GM19035 (cell line): ENCODE measurements around the gene NEO1.

Experiments used
- ATAC-seq: cut with Tn5 transposase; IDR thresholded peaks from one replicate; pipeline ENCODE4 v1.9.1; 2021; ENCODE audit not compliant: unreplicated experiment

NEO1 gene

DNA sequence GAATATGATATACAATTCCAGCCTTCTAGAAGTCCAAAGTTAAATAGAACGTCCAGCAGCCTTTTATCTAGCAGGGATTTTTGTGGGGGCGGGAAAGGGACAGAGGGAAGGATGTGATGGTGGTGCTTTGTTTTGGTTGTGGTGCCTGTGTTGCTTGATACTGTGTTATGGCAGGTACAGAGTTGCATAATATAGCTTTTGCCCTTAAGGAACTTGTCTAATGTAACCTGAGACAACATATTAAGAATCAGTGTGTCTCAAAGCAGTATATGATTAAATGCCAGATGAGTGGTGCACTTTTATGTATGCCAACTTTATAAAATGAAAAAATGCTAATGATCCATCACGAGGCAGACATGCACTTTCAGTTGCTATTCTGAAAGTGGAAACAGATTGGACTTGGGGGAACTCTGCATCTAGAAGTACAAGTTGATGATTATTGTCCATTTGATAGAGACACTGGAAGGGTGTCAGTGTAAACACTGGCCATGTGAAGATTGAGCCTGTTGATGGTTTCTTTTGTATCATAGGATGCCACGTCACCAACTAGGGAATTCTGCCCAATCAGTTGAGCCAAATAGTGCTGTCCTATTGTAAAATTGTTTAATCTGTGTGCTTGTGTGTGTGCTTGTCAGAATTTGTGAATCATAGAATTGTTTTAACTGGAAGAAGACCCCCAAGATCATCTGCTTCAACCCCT, 23.0 kb downstream of the NEO1 start:
- no peak for ATAC-seq

- ATAC-seq = no peak
These were observed 26.0 kb downstream of the NEO1 start for GRCh38 chr15:73078291-73078690.

DNA sequence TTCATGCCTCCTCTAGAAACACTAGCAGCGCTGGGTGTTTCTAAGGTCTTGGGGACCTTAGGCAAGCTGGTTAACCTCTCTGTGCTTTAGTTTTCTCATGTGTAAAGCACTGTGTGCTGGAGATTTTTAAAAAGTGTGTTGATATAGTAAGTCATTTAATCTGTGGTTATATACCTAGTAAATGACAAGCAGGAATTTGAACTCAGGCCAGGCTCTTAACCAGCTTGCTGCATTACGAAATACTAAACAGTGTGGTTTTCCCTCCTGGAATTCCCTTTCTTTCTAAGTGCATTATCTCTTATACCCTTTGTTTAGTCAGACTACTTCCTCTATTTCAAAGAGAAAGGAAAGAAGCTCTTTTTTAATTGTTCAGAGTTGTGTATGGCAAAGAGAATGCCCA, 26.5 kb downstream of the NEO1 start:
- ATAC-seq = no peak

- ATAC-seq = no peak
These were observed 27.3 kb downstream of the NEO1 start for GRCh38 chr15:73079565-73079964.

DNA sequence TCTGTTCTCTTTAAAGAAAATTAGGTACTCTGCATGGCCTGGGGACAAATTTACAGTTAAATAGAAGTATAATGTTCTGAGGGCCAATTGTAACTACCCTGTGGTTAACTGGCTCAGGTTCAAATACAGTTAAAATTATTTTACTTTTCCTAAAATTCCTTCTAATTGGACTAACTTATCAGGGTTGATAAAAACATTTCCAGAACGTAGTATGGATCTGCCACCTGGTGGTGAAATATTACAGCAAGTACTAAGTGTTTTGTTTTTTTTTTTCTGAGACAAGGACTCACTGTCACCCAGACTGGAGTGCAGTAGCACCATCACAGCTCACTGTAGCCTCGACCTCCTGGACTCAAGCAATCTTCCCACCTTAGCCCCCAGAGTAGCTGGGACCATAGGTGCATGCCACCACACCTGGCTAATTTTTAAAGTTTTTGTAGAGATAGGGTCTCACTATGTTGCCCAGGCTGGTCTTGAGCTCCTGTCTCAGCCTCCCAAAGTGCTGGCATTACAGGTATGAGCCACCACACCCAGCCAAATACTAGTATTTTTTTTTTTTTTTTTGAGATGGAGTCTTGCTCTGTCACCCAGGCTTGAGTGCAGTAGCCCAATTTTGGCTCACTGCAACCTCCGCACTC, 29.2 kb downstream of the NEO1 start:
- ATAC-seq = no peak

DNA sequence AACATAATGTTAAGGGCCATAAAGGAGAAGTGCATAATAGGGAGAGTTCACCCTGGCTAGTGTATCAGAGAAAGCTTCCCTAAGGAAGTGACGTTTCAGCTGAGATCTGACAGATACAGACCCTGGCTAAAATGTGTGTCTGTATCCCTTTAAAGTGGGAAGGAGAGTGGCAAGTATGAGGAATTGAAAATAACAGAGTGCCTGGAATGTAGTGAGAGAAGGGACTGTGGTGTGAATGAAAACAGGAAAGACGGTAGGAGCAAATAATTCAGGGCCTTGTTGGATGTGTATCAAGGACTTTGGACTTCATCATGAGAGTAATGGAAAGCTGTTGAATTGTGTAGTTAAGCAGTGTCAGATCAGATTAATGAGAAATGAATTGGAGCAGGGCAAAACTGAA, 30.5 kb downstream of the NEO1 start:
- ATAC-seq = no peak

DNA sequence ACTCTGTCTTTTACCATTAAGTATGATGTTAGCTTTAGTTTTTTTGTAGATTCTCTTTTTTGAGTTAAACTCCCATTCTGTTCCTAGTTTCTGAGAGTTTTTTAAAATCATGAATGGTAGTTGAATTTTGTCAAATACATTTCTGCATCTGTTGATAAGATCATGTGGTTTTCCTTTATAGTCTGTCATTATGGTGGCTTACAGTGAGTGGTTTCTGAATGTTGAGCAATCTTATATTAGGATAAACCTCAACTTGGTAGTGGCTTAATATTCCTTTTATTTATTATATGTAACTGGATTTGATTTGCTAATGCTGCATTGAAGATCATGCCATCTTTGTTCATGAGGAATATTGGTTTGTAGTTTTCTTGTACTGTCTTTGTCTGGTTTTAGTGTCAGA, 34.8 kb downstream of the NEO1 start:
- no peak for ATAC-seq

DNA sequence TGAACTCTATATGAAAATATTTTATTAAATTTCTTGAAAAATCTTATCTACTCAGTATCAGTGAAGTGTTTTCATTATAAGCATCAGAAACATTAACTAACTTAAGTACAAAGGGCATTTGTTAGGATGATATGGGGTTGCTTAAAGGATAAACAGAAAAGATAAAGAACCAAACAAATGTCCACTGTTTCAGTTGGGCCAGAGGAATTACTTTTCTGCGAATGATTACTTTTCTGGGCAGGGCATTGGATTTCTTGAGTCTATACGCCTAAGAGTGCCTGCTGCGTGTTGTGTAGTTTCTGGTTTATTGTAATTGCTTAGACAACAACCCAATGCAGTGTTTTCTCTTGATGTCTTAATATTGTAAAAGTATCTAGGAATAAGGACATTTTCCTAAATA, 52.8 kb downstream of the NEO1 start:
- no peak for ATAC-seq

- no peak for ATAC-seq
These were observed 56.4 kb downstream of the NEO1 start for GRCh38 chr15:73108676-73109075.

DNA sequence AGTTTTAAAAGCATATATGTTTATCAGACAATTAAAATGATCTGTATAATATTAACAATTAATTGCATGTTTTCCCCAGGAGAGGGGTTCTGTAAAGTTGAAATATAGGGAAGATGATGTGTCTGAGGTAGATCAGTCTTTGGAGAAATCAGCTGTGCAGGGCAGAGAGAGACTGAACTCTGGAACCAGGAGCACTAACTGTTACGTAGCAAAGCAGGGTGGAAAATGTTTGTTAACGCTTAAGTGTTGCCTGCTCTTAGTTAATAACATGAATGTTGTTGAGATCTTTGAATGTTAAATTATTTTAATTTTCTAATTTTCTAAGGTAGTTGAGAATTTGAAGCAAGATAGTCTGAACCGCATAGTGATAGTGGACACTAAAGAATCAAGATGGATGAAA, 57.5 kb downstream of the NEO1 start:
- ATAC-seq = no peak

DNA sequence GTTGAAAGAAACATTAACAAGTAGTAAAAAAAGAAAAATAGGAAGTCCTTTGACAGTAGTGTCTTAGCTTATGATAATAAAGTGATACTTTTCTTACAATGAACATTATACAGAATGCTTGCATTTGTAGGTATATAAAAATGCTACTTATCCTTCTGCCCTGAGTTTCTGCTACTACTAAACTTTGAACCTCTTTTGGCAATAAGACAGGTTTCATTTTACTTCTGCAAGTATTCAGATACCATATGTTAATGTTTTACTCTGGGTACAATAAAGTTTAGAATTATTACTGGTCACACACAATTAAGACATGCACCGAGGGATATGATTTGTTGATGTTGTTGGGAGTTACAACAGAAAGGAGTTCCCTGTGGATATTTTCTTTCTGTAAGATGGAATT, 57.9 kb downstream of the NEO1 start:
- no peak for ATAC-seq

DNA sequence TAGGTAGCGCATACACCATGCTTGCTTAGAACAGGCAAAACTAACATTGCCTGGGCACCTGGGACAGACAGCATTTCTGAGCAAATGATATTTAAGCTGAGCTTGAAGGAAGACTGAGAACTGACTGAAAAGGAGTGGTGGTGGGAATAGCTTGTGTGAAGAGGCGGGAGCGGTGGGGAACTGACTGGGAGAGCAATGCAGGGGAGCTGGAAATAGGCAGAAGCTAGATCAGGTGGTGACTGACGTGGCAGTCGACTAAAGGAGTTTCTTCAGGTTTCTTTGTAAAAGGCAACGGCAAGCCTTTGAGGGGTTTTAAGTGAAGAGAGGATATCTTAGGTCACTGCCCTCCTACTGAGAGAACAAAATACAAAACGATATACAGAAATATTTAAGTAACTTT, 61.8 kb downstream of the NEO1 start:
- ATAC-seq = no peak

- ATAC-seq = no peak
These were observed 63.9 kb downstream of the NEO1 start for GRCh38 chr15:73116164-73116563.

GRCh38 chr15:73118055-73118454, 65.8 kb downstream of the NEO1 start:
- no peak for ATAC-seq

DNA sequence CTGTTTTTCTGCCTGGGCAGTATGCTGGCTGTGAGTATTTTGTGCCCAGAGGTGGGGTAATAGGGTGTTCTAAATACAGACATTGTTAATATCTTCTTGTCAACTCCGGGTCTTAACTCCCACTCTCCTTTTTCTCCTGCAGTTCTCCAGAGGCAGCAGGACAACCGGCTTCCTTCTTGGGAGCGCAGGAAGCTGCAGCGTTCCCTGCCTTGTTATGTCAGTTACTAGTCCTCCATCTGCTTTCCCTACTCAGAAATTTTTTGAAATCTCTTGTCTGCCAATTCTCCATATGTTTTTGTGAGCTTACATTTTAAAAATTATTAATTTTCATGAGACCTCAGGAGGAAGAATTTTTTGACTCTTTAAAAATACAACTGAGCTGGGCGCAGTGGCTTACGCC, 67.2 kb downstream of the NEO1 start:
- ATAC-seq = no peak

DNA sequence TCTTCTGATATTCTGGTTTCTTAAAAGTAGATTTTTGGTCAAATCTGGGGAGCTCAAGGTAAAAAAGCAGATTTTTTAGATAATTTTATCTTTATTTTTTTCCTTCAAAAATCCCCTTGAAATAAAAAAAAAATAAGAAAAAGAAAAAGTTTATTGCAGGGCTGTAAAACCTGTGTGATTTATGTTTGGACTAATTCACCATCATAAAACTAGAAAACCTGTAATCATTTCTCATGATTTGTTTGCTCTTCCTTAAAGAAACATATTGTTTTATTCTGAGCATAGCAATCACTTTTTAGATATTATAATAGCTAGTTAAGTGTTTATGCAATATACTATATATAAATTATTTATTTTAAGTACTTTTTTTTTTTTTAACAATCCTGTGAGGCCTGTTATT, 68.0 kb downstream of the NEO1 start:
- ATAC-seq = no peak

- no peak for ATAC-seq
These were observed 73.0 kb downstream of the NEO1 start for GRCh38 chr15:73125219-73125618.

GRCh38 chr15:73127302-73127936, 75.2 kb downstream of the NEO1 start:
- no peak for ATAC-seq

DNA sequence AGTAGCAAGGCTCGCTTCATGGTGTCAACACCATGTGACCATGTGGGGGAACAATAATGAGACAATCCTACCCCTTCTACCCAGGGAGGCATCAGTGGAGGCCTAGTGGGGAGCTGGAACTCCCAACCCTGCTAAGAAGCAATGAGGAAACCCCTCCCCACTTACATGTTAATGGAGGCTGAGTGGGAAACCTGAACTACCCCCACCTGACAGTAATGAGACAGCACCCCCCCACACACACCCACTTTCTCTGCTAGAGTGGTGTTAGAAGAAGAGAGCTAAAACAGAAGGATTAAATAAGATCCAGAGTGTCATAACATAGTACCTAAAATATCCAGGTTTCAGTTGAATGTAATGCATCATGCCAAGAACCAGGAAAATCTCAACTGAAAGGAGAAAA, 78.6 kb downstream of the NEO1 start:
- no peak for ATAC-seq

GRCh38 chr15:73134196-73134595, 81.9 kb downstream of the NEO1 start:
- ATAC-seq = no peak

- ATAC-seq = no peak
These were observed 86.9 kb downstream of the NEO1 start for GRCh38 chr15:73139041-73139743.
